8988T (cell line): ENCODE results near the gene DPPA2.

Source experiments
- DNase-seq: peaks from one replicate; pipeline ENCODE4 v3.0.0; 2011

DPPA2 gene

DNA sequence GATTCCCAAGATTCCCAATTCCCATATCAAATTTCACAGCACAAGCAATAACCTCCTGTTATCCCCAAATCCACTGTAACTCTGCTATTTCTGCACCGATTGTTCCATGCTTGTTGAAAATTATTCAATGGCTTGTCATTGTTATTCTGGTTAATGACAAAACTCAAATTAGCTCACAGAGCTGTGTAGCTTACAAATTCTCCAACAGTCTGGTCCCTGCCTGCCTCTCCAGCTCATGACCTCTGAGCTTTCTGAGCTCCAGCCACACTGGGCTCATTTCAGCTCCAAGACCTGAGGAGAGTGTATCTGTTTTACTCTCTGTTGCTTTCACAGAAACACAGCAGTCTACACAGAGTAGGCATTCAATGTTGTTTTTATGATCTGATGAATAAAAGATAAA, 3.3 kb downstream of the DPPA2 start:
- no peak for DNase-seq

DNA sequence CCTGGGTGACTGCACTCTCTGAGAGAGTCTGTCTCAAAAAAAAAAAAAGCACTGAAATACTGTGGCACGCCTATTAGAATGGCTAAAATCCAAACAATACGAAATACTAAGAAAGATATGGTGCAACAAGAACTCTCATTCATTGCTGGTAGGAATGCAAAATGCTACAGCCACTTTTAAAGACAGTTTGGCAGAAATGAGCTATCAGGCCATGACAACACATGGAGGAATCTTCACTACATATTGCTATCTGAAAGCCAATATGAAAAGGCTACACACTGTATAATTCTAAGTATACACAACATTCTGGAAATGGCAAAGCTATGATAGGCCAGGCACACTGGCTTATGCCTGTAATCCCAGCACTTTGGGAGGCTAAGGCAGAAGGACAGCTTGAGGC, 18.8 kb downstream of the DPPA2 start:
- no peak for DNase-seq

DNA sequence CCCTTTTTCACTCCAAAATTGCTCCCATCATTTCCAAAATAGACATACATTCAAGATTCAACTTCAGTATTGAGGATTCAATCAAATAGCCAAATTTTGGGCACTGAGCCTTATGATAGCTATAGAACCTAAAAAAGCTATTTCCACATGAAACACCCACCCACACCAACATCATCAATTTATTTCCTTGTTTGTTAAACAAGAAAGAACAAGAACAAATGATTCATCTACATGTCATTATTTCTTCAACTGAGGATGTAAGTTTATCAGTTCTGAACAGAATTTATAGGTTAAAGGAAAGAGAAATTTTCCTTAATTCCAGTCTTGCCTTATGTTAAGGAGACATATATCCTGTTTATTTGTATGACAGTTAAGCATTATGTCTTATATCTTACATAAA, 32.2 kb downstream of the DPPA2 start:
- no peak for DNase-seq

DNA sequence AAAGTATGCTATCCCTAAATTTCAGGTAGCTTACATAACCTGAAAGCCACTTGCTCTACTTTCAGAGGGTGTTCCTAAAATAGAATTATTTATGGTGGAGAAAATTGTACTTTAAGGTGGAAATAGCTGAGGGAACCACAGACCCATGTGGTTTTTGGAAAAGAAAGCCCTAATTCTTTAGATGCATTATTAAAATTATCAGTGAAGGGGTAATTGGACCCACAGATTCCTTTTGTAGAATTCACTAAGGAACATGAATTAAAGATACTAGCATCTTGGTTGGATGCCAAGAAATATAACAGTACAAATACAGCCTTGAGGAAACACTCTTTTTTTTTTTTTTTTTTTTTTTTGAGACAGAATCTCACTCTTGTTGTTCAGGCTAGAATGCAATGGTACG, 37.8 kb downstream of the DPPA2 start:
- DNase-seq, result no peak

GRCh38 chr3:109278141-109278540, 38.2 kb downstream of the DPPA2 start:
- DNase-seq, result no peak

DNA sequence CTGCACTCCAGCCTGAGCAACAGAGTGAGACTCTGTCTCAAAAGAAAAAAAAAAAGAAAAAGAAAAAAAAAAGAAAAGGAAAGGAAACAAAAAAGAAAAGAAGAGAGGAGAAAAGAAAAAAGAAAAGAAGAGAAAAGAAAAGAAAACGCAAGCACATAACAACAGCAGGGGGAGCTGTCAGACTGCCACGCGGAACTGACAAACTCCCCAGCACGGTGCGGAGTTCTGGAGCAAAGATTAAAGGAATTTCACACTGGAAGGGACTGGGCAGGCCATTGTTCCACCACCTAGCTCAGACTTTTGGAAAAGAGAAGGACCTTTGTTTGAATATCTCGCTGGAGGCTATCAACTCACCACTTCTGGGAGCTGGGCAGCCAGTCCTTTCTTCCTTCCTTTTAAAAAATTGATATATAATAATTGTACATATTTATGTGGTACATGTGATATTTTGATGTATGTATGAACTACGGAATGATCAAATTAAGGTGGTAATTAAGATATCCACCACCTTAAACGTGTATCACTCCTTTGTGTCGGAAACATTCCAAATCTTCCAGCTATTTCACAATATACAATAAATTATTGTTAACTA, 40.5 kb downstream of the DPPA2 start:
- peak; percentile 25 for DNase-seq

DNA sequence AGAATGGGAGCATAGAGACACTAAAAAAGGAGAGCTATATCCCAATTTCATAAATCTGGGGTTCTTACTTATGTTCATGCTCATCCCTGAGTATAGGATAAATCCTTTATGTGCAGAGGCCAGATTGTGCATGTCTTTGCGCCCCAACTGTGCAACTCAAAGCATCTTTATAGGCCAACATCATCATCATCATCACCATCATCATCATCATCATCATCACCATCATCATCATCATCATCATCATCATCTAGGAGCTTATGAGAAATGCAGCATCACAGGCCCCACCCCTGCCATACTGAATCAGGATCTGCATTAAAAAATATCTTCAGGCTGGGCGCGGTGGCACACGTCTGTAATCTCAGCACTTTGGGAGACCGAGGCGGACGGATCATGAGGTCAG, 45.5 kb downstream of the DPPA2 start:
- DNase-seq, result no peak

GRCh38 chr3:109269577-109270275, 46.6 kb downstream of the DPPA2 start:
- DNase-seq, result no peak

GRCh38 chr3:109268181-109268580, 48.1 kb downstream of the DPPA2 start:
- no peak for DNase-seq

GRCh38 chr3:109265295-109265694, 51.0 kb downstream of the DPPA2 start:
- DNase-seq, result no peak

DNA sequence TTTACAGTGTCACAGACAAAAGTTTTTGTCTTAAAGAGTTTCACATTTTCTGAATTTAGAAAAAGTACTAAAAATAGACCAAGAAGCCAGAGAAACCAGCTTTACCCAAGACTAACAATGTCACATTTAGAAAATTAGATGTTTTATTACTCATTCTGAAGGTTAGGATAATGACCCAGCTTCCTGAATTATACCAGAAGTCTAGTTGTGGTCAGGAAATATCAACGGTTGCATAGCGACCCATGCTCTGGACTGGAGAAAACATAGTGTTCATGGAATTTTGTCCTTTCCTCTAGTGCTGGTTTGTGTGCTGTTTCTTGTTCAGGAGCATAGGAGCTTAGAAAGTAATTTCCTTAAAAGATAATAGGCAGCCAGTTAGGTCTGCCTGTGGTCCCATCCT, 59.0 kb downstream of the DPPA2 start:
- DNase-seq, result no peak

DNA sequence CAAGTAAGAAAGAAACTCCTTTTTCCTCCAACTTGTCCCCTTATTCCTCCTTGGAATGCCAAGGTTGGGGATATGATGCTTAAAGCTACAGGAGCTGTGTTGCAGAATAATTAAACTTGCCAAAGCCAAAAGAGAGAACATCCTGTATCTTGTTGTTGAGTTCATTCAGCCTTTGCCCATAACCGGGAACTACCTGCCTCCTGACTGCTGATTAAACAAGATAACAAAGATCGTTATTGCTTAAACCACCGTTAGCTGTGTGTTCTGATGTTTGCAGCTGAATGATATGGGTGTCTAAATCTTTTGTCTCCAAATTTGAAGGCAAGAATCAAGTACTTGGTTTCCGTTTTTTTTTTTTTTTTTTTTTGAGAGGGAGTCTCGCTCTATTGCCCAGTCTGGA, 61.5 kb downstream of the DPPA2 start:
- no peak for DNase-seq

DNA sequence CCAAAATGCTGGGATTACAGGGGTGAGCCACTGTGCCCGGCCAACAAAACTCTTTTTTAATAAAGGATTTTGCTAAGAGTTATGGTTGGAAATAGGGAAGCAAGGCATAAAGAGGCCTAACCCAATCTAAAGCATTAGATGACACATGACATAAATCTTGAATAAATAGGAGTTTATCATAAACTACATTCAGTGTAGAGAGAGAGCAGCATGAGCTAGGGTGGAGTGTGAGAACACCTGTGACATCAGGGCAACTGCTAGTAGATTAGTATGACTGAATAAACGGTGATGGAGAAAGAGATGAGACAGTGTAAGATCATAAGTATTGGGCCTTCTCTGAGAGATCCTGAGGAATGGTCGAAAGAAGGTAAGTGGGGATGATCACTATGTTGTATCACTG, 63.7 kb downstream of the DPPA2 start:
- no peak for DNase-seq
